ENCODE measurements around the gene SFMBT2. TPM values are rescaled to one million over a fixed set of nuclear protein-coding genes. Genes with fewer than 3 reads are reported as not detected.

Gene SFMBT2
- total and polyA plus RNA-seq, 10 donors, result 4.4 to 47.7 (median 34.8) TPM

- no peak for TF ChIP-seq POLR2A (IDR thresholded peaks at IDR 0.05)
- TF ChIP-seq, protein P1, sequence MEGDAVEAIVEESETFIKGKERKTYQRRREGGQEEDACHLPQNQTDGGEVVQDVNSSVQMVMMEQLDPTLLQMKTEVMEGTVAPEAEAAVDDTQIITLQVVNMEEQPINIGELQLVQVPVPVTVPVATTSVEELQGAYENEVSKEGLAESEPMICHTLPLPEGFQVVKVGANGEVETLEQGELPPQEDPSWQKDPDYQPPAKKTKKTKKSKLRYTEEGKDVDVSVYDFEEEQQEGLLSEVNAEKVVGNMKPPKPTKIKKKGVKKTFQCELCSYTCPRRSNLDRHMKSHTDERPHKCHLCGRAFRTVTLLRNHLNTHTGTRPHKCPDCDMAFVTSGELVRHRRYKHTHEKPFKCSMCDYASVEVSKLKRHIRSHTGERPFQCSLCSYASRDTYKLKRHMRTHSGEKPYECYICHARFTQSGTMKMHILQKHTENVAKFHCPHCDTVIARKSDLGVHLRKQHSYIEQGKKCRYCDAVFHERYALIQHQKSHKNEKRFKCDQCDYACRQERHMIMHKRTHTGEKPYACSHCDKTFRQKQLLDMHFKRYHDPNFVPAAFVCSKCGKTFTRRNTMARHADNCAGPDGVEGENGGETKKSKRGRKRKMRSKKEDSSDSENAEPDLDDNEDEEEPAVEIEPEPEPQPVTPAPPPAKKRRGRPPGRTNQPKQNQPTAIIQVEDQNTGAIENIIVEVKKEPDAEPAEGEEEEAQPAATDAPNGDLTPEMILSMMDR (IDR thresholded peaks at IDR 0.05 in 8 of 11, conservative IDR thresholded peaks at IDR 0.05 in 3 of 11), result no peak
- TF ChIP-seq POLR2AphosphoS5 (IDR thresholded peaks at IDR 0.05), result no peak
- peaks cover 0 to 6% (median 0%) of the 10 kb centered on the region in 6 donors for H3K4me1 ChIP-seq
- H3K36me3 ChIP-seq, result no peaks in the 10 kb centered on the region
- no peak overlapping the region for H3K4me3 ChIP-seq
- 78 to 89% (median 82%) methylated on average over 11 of the region's 11 CpGs for WGBS, 5 donors
- DNase-seq, result no peak
- no peak overlapping the region for H3K27ac ChIP-seq
- intact Hi-C loops (cut with DNase I; ENCODE audit: low total_unique reads), result no loop called here
- H3K9me3 ChIP-seq, result peaks cover 0 to 3% (median 0%) of the 10 kb centered on the region in 8 donors
- H3K27me3 ChIP-seq (replicated peaks in 1 of 7), result no peaks in the 10 kb centered on the region
Observed at GRCh38 chr10:7130191-7130911, 280.5 kb downstream of the SFMBT2 start.

DNA sequence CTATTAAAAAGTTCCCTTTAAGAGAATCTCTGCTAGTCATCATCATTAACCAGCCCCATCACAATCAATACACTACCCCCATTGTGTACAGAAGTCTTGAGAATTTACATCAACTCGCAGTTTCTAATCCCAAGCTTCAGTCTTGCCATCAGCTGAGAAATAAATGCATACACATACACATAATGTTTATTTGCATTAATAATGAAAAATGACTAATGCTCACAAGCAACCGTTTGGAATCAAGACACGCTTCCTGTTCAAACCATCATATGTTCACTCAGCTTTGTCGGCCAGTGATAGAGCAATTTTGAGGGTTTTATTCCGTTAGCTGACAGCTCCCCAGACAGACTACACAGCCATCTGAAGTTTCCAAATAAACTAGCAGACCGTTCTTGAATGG is 287.1 kb downstream of the SFMBT2 start:
- 56 to 70% (median 60%) methylated on average over 6 of the region's 6 CpGs for WGBS, 5 donors
- Histone ChIP-seq H3K36me3 (no peaks in the 10 kb centered on the region), H3K4me1 (peaks cover 0 to 9% (median 7%) of the 10 kb centered on the region in 6 donors), H3K27me3 (replicated peaks in 1 of 7) (no peaks in the 10 kb centered on the region), H3K9me3 (no peaks in the 10 kb centered on the region), H3K27ac (no peak overlapping the region), H3K4me3 (no peak overlapping the region)
- intact Hi-C loops (cut with DNase I; ENCODE audit: low total_unique reads), result loop anchor here (10.0 kb wide), 1 partner anchor 291 kb away; the partner anchor contains the start of gene SFMBT2
- no peak for DNase-seq
- TF ChIP-seq POLR2AphosphoS5 (IDR thresholded peaks at IDR 0.05) (no peak), POLR2A (IDR thresholded peaks at IDR 0.05) (no peak)
- TF ChIP-seq, protein P1 (IDR thresholded peaks at IDR 0.05 in 8 of 11, conservative IDR thresholded peaks at IDR 0.05 in 3 of 11), result no peak

- Histone ChIP-seq H3K27ac (no peak overlapping the region), H3K36me3 (no peaks in the 10 kb centered on the region), H3K4me3 (no peak overlapping the region), H3K4me1 (peaks cover 0 to 9% (median 7%) of the 10 kb centered on the region in 6 donors), H3K9me3 (no peaks in the 10 kb centered on the region), H3K27me3 (replicated peaks in 1 of 7) (no peaks in the 10 kb centered on the region)
- 76 to 98% (median 93%) methylated on average over 3 of the region's 3 CpGs for WGBS, 5 donors
- TF ChIP-seq, protein P1 (IDR thresholded peaks at IDR 0.05 in 8 of 11, conservative IDR thresholded peaks at IDR 0.05 in 3 of 11), result no peak
- TF ChIP-seq POLR2AphosphoS5 (IDR thresholded peaks at IDR 0.05) (no peak), POLR2A (IDR thresholded peaks at IDR 0.05) (no peak)
- DNase-seq, result no peak
- intact Hi-C loops (cut with DNase I; ENCODE audit: low total_unique reads), result loop anchor here (10.0 kb wide), 1 partner anchor 292 kb away; the partner anchor contains the start of gene SFMBT2
Observed at GRCh38 chr10:7122561-7122960, 288.3 kb downstream of the SFMBT2 start.

- H3K4me3 ChIP-seq, result no peak overlapping the region
- DNase-seq, result peak; percentile 87
- peaks cover 0 to 9% (median 7%) of the 10 kb centered on the region in 6 donors for H3K4me1 ChIP-seq
- H3K27ac ChIP-seq, result no peak overlapping the region
- intact Hi-C loops (cut with DNase I; ENCODE audit: low total_unique reads), result loop anchor here (10.0 kb wide), 1 partner anchor 294 kb away; the partner anchor contains the start of gene SFMBT2
- no peaks in the 10 kb centered on the region for H3K36me3 ChIP-seq
- WGBS, 5 donors, result 21 to 30% (median 25%) methylated on average over 10 of the region's 10 CpGs
- no peak for TF ChIP-seq POLR2AphosphoS5 (IDR thresholded peaks at IDR 0.05)
- TF ChIP-seq, protein P1 (IDR thresholded peaks at IDR 0.05 in 8 of 11, conservative IDR thresholded peaks at IDR 0.05 in 3 of 11), result peak; percentile 46 to 85 (median 73)
- TF ChIP-seq POLR2A (IDR thresholded peaks at IDR 0.05), result no peak
- no peaks in the 10 kb centered on the region for H3K9me3 ChIP-seq
- no peaks in the 10 kb centered on the region for H3K27me3 ChIP-seq (replicated peaks in 1 of 7)
Observed at GRCh38 chr10:7121154-7121797, 289.6 kb downstream of the SFMBT2 start.

All from spleen (tissue), 11 donors.